ENCODE results near the gene SEPTIN8. TPM values are rescaled to one million over a fixed set of nuclear protein-coding genes. Genes with fewer than 3 reads are reported as not detected.

SEPTIN8 gene
- total and polyA plus RNA-seq, 11 donors: 11.0 to 47.6 (median 33.6) TPM

DNA sequence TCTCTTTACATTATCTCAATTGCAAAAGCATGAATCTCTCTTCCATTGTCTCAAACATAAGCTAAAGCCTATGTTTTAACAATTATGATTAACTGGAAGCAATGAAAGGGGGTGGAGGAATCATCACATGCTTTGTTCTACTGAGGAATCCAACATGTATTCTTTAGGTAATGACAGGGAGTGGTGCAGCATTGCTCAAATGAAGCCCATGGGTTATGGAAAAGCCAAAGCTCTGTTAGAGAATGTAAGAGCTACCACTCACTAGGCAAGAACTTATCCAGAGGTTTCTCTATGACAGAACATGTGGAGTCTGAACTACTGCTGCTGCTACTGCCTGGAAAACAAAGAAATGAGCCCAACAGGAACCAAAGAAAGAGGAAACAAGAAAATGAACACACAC lies 68.4 kb downstream of the SEPTIN8 start:
- Histone ChIP-seq H3K27me3 (no peaks in the 10 kb centered on the region), H3K27ac (no peak overlapping the region), H3K9me3 (no peaks in the 10 kb centered on the region), H3K4me3 (no peak overlapping the region), H3K4me1 (no peaks in the 10 kb centered on the region), H3K36me3 (peaks cover 0 to 61% (median 0%) of the 10 kb centered on the region in 9 donors)
- intact Hi-C loops (cut with DNase I): no loop called here
- TF ChIP-seq, protein P1, sequence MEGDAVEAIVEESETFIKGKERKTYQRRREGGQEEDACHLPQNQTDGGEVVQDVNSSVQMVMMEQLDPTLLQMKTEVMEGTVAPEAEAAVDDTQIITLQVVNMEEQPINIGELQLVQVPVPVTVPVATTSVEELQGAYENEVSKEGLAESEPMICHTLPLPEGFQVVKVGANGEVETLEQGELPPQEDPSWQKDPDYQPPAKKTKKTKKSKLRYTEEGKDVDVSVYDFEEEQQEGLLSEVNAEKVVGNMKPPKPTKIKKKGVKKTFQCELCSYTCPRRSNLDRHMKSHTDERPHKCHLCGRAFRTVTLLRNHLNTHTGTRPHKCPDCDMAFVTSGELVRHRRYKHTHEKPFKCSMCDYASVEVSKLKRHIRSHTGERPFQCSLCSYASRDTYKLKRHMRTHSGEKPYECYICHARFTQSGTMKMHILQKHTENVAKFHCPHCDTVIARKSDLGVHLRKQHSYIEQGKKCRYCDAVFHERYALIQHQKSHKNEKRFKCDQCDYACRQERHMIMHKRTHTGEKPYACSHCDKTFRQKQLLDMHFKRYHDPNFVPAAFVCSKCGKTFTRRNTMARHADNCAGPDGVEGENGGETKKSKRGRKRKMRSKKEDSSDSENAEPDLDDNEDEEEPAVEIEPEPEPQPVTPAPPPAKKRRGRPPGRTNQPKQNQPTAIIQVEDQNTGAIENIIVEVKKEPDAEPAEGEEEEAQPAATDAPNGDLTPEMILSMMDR (IDR thresholded peaks at IDR 0.05): no peak
- TF ChIP-seq POLR2A (IDR thresholded peaks at IDR 0.05): no peak
- ATAC-seq (no peak), DNase-seq (no peak)

DNA sequence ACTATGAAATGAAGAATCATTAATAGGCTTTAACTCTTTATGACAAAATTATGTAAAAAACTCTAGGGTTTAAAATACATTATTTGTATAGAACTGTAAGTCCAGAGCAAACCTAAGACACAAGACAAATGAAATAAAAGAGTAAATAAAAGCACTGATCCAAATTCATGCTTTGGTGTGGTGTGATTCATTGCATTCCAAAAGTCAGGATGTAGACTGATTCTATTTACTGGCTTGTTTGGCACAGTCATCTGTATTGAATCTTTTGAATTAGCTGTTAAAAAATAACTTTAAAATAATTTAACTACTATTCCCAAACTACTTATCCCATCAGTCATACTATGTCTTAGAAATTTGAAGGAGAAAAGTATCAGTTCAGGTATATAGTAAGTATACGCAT lies 72.2 kb downstream of the SEPTIN8 start:
- Histone ChIP-seq H3K4me3 (no peak overlapping the region), H3K36me3 (peaks cover 0 to 72% (median 28%) of the 10 kb centered on the region in 9 donors), H3K4me1 (no peaks in the 10 kb centered on the region), H3K27ac (no peak overlapping the region), H3K27me3 (no peaks in the 10 kb centered on the region), H3K9me3 (no peaks in the 10 kb centered on the region)
- DNase-seq (no peak), ATAC-seq (no peak)
- 94 to 99% (median 99%) methylated on average over 1 of the region's 1 CpG for WGBS, 4 donors
- TF ChIP-seq POLR2A (IDR thresholded peaks at IDR 0.05): no peak
- TF ChIP-seq, protein P1 (IDR thresholded peaks at IDR 0.05): no peak
- intact Hi-C loops (cut with DNase I): no loop called here

Other genes with a start within 250 kb of the SEPTIN8 start
- not detected for gene IL5, start 233.7 kb downstream of the SEPTIN8 start, total RNA-seq
- not detected for gene IL5, start 233.7 kb downstream of the SEPTIN8 start, polyA plus RNA-seq
- 10 to 100 TPM; 17.5 to 41.8 (median 32.4) TPM for gene RAD50, start 220.3 kb downstream of the SEPTIN8 start, total RNA-seq
- gene RAD50, start 220.3 kb downstream of the SEPTIN8 start, polyA plus RNA-seq: 10 to 100 TPM in 1 of 2 donors, 1 to 10 TPM in 1; 9.3 to 16.1 TPM
- under 1 TPM in 1 of 9 donors, not detected in 8; 0.34 TPM for gene IL13, start 119.1 kb downstream of the SEPTIN8 start, total RNA-seq
- not detected for gene IL13, start 119.1 kb downstream of the SEPTIN8 start, polyA plus RNA-seq
- gene IL4, start 103.2 kb downstream of the SEPTIN8 start, total RNA-seq: not detected
- not detected for gene IL4, start 103.2 kb downstream of the SEPTIN8 start, polyA plus RNA-seq
- 10 to 100 TPM in 6 of 9 donors, 1 to 10 TPM in 3; 5.8 to 19.3 (median 11.2) TPM for gene KIF3A, start 39.7 kb downstream of the SEPTIN8 start, total RNA-seq
- gene KIF3A, start 39.7 kb downstream of the SEPTIN8 start, polyA plus RNA-seq: 1 to 10 TPM; 6.0 to 8.5 TPM
- under 1 TPM in 1 of 9 donors, not detected in 8; 0.20 TPM for gene CCNI2, start 29.8 kb downstream of the SEPTIN8 start, total RNA-seq
- under 1 TPM; 0.11 to 0.50 TPM for gene CCNI2, start 29.8 kb downstream of the SEPTIN8 start, polyA plus RNA-seq
- under 1 TPM in 3 of 9 donors, not detected in 6; 0.24 to 0.50 (median 0.38) TPM for gene SOWAHA, start 36.1 kb upstream of the SEPTIN8 start, total RNA-seq
- gene SOWAHA, start 36.1 kb upstream of the SEPTIN8 start, polyA plus RNA-seq: under 1 TPM; 0.03 to 0.08 TPM
- gene SHROOM1, start 53.4 kb upstream of the SEPTIN8 start, total RNA-seq: 1 to 10 TPM; 2.9 to 6.8 (median 4.7) TPM
- gene SHROOM1, start 53.4 kb upstream of the SEPTIN8 start, polyA plus RNA-seq: 1 to 10 TPM; 2.0 to 4.8 TPM
- under 1 TPM in 8 of 9 donors, not detected in 1; 0.25 to 1.00 (median 0.51) TPM for gene GDF9, start 89.2 kb upstream of the SEPTIN8 start, total RNA-seq
- under 1 TPM; 0.10 to 0.27 TPM for gene GDF9, start 89.2 kb upstream of the SEPTIN8 start, polyA plus RNA-seq
- gene UQCRQ, start 89.4 kb upstream of the SEPTIN8 start, total RNA-seq: 1,000 to 10,000 TPM in 6 of 9 donors, 100 to 1,000 TPM in 3; 539 to 2,034 (median 1,454) TPM
- 1,000 to 10,000 TPM in 1 of 2 donors, 100 to 1,000 TPM in 1; 656 to 2,165 TPM for gene UQCRQ, start 89.4 kb upstream of the SEPTIN8 start, polyA plus RNA-seq
- 1 to 10 TPM in 4 of 9 donors, under 1 TPM in 5; 0.16 to 1.9 (median 0.91) TPM for gene LEAP2, start 96.4 kb upstream of the SEPTIN8 start, total RNA-seq
- gene LEAP2, start 96.4 kb upstream of the SEPTIN8 start, polyA plus RNA-seq: 1 to 10 TPM in 1 of 2 donors, under 1 TPM in 1; 0.37 to 2.0 TPM
- gene AFF4, start 186.4 kb upstream of the SEPTIN8 start, total RNA-seq: 10 to 100 TPM; 33.1 to 65.8 (median 53.4) TPM
- 10 to 100 TPM in 1 of 2 donors, 1 to 10 TPM in 1; 6.7 to 24.8 TPM for gene AFF4, start 186.4 kb upstream of the SEPTIN8 start, polyA plus RNA-seq
- 10 to 100 TPM in 8 of 9 donors, 1 to 10 TPM in 1; 9.9 to 22.5 (median 17.0) TPM for gene ZCCHC10, start 249.3 kb upstream of the SEPTIN8 start, total RNA-seq
- 10 to 100 TPM; 20.8 to 24.1 TPM for gene ZCCHC10, start 249.3 kb upstream of the SEPTIN8 start, polyA plus RNA-seq